ENCODE measurements around the gene KCNJ4.

Gene KCNJ4

GRCh38 chr22:38455076-38455529, at the start of gene KCNJ4:
KCNJ4 (minus strand) TSS chr22:38455199; CDS start chr22:38428132, 27,067 bp downstream.
- no peak for DNase-seq (ENCODE audit: low read depth)

- DNase-seq (ENCODE audit: low read depth): no peak
Measured at GRCh38 chr22:38503021-38503420, 48.0 kb upstream of the KCNJ4 start.

- no peak for DNase-seq (ENCODE audit: low read depth)
Measured at GRCh38 chr22:38501797-38502672, 47.0 kb upstream of the KCNJ4 start.

- no peak for DNase-seq (ENCODE audit: low read depth)
Measured at GRCh38 chr22:38497869-38498268, 42.9 kb upstream of the KCNJ4 start.

GRCh38 chr22:38494939-38495338, 39.9 kb upstream of the KCNJ4 start:
- no peak for DNase-seq (ENCODE audit: low read depth)

GRCh38 chr22:38494498-38494897, 39.5 kb upstream of the KCNJ4 start:
- no peak for DNase-seq (ENCODE audit: low read depth)

GRCh38 chr22:38491707-38492348, 36.8 kb upstream of the KCNJ4 start:
- no peak for DNase-seq (ENCODE audit: low read depth)

GRCh38 chr22:38490915-38491314, 35.9 kb upstream of the KCNJ4 start:
- no peak for DNase-seq (ENCODE audit: low read depth)

GRCh38 chr22:38490475-38490874, 35.5 kb upstream of the KCNJ4 start:
- no peak for DNase-seq (ENCODE audit: low read depth)

- no peak for DNase-seq (ENCODE audit: low read depth)
Measured at GRCh38 chr22:38489561-38490145, 34.7 kb upstream of the KCNJ4 start.

GRCh38 chr22:38489142-38489541, 34.1 kb upstream of the KCNJ4 start:
- no peak for DNase-seq (ENCODE audit: low read depth)

GRCh38 chr22:38487946-38488345, 32.9 kb upstream of the KCNJ4 start:
- no peak for DNase-seq (ENCODE audit: low read depth)

GRCh38 chr22:38485783-38486182, 30.8 kb upstream of the KCNJ4 start:
- no peak for DNase-seq (ENCODE audit: low read depth)

- DNase-seq (ENCODE audit: low read depth): no peak
Measured at GRCh38 chr22:38484244-38484643, 29.2 kb upstream of the KCNJ4 start.

GRCh38 chr22:38482662-38483308, 27.8 kb upstream of the KCNJ4 start:
- DNase-seq (ENCODE audit: low read depth): no peak

GRCh38 chr22:38481871-38482332, 26.9 kb upstream of the KCNJ4 start:
- DNase-seq (ENCODE audit: low read depth): no peak

GRCh38 chr22:38481162-38481870, 26.3 kb upstream of the KCNJ4 start:
- no peak for DNase-seq (ENCODE audit: low read depth)

GRCh38 chr22:38479096-38479837, 24.3 kb upstream of the KCNJ4 start:
- no peak for DNase-seq (ENCODE audit: low read depth)

GRCh38 chr22:38477585-38477984, 22.6 kb upstream of the KCNJ4 start:
- DNase-seq (ENCODE audit: low read depth): no peak

GRCh38 chr22:38474003-38474607, 19.1 kb upstream of the KCNJ4 start:
- no peak for DNase-seq (ENCODE audit: low read depth)

GRCh38 chr22:38471237-38471636, 16.2 kb upstream of the KCNJ4 start:
- DNase-seq (ENCODE audit: low read depth): no peak

All from activated T-helper 1 cell treated with Interleukin-2 at 50 U/mL for 16 hours (primary cell).